T-helper 17 cell (primary cell): ENCODE results near the gene STX2. TPM values are rescaled to one million over a fixed set of nuclear protein-coding genes. Genes with fewer than 3 reads are reported as not detected.

Experiments used
- ATAC-seq: fragments of 150-1000 bp; cut with Tn5 transposase; 2 replicates; pipeline ENCODE4 v1.10.0; 2021; ENCODE audit warnings: mild to moderate bottlenecking, moderate library complexity
- DNase-seq, 3 donors: peaks; one replicate each; pipeline versions ENCODE4 v3.0.0 to v3.0.0-alpha.2; 2020 to 2021
- H3K9me3 ChIP-seq: one replicate; pipeline ENCODE4 v1.7.0; 2013; ENCODE audit warnings: low read length, mild to moderate bottlenecking; ENCODE audit not compliant: control insufficient read depth, poor library complexity, severe bottlenecking
- H3K27ac Mint-ChIP-seq: one replicate; pipeline ENCODE4 v1.8.0; 2022; ENCODE audit warnings: mild to moderate bottlenecking, moderate library complexity, mixed read lengths
- H3K27me3 Mint-ChIP-seq: one replicate; pipeline ENCODE4 v1.8.0; 2022; ENCODE audit warnings: mixed read lengths
- H3K36me3 Mint-ChIP-seq: one replicate; pipeline ENCODE4 v1.8.0; 2022; ENCODE audit warnings: low read depth, mixed read lengths
- H3K4me1 Mint-ChIP-seq: one replicate; pipeline ENCODE4 v1.8.0; 2022; ENCODE audit warnings: mild to moderate bottlenecking, mixed read lengths
- H3K4me3 Mint-ChIP-seq: one replicate; pipeline ENCODE4 v1.8.0; 2022; ENCODE audit warnings: mild to moderate bottlenecking, moderate library complexity, mixed read lengths
- total RNA-seq, 4 donors: library from RNA in 2 of 4; stranded (reverse) in 2 of 4; gene quantifications; one replicate each; pipeline ENCODE4 v1.2.3 and lab custom pipeline; 2022 to 2026

STX2 gene
- total RNA-seq, 2 donors from 2014 or later, result 22.5 to 41.1 TPM

GRCh38 chr12:130776857-130777339 is 62.2 kb downstream of the STX2 start:
- DNase-seq (no peak), ATAC-seq (no peak)
- H3K27ac Mint-ChIP-seq, result peak overlapping the region; percentile 78
- no peaks in the 10 kb centered on the region for H3K9me3 ChIP-seq
- peaks cover 7% of the 10 kb centered on the region for H3K27me3 Mint-ChIP-seq
- H3K36me3 Mint-ChIP-seq, result peaks cover 4% of the 10 kb centered on the region
- H3K4me1 Mint-ChIP-seq, result peaks cover 20% of the 10 kb centered on the region
- H3K4me3 Mint-ChIP-seq, result peak overlapping the region; percentile 87

- ATAC-seq (peak; percentile 85), DNase-seq (peak in 1 of 3 donors; percentile 25)
- Mint-ChIP-seq H3K4me3 (peak overlapping the region; percentile 87), H3K27me3 (peaks cover 14% of the 10 kb centered on the region), H3K36me3 (peaks cover 4% of the 10 kb centered on the region), H3K4me1 (peaks cover 20% of the 10 kb centered on the region), H3K27ac (peak overlapping the region; percentile 78)
- H3K9me3 ChIP-seq, result no peaks in the 10 kb centered on the region
These were observed 62.8 kb downstream of the STX2 start for GRCh38 chr12:130775953-130776856.

GRCh38 chr12:130770413-130771028 is 68.5 kb downstream of the STX2 start:
- Mint-ChIP-seq H3K4me1 (peaks cover 2% of the 10 kb centered on the region), H3K27ac (no peak overlapping the region), H3K36me3 (peaks cover 2% of the 10 kb centered on the region), H3K27me3 (peaks cover 12% of the 10 kb centered on the region), H3K4me3 (no peak overlapping the region)
- DNase-seq (no peak), ATAC-seq (no peak)
- no peaks in the 10 kb centered on the region for H3K9me3 ChIP-seq

GRCh38 chr12:130768120-130768519 is 70.9 kb downstream of the STX2 start:
- no peak for DNase-seq
- no peak overlapping the region for H3K27ac Mint-ChIP-seq

GRCh38 chr12:130766470-130766869 is 72.6 kb downstream of the STX2 start:
- Mint-ChIP-seq H3K27me3 (peaks cover 7% of the 10 kb centered on the region), H3K4me1 (no peaks in the 10 kb centered on the region)
- ATAC-seq, result no peak

More at GRCh38 chr12:130768120-130768519, 70.9 kb downstream of the STX2 start:
- Mint-ChIP-seq H3K36me3 (peaks cover 2% of the 10 kb centered on the region), H3K4me3 (peak overlapping the region; percentile 2), H3K27me3 (peaks cover 11% of the 10 kb centered on the region), H3K4me1 (no peaks in the 10 kb centered on the region)
- no peak for ATAC-seq
- no peaks in the 10 kb centered on the region for H3K9me3 ChIP-seq

GRCh38 chr12:130765186-130765659 is 73.8 kb downstream of the STX2 start:
- H3K36me3 Mint-ChIP-seq, result no peaks in the 10 kb centered on the region
- DNase-seq, result no peak

More at GRCh38 chr12:130766470-130766869, 72.6 kb downstream of the STX2 start:
- H3K4me3 Mint-ChIP-seq, result no peak overlapping the region
- no peak overlapping the region for H3K27ac Mint-ChIP-seq
- H3K36me3 Mint-ChIP-seq, result no peaks in the 10 kb centered on the region
- no peaks in the 10 kb centered on the region for H3K9me3 ChIP-seq
- DNase-seq, result no peak

GRCh38 chr12:130764475-130765185 is 74.4 kb downstream of the STX2 start:
- H3K27ac Mint-ChIP-seq, result no peak overlapping the region
- H3K4me3 Mint-ChIP-seq, result no peak overlapping the region
- ATAC-seq, result no peak
- no peaks in the 10 kb centered on the region for H3K9me3 ChIP-seq
- H3K36me3 Mint-ChIP-seq, result no peaks in the 10 kb centered on the region
- H3K4me1 Mint-ChIP-seq, result no peaks in the 10 kb centered on the region
- DNase-seq, result no peak
- H3K27me3 Mint-ChIP-seq, result no peaks in the 10 kb centered on the region

More at GRCh38 chr12:130765186-130765659, 73.8 kb downstream of the STX2 start:
- Mint-ChIP-seq H3K27me3 (no peaks in the 10 kb centered on the region), H3K4me1 (no peaks in the 10 kb centered on the region), H3K27ac (no peak overlapping the region), H3K4me3 (no peak overlapping the region)
- no peaks in the 10 kb centered on the region for H3K9me3 ChIP-seq
- ATAC-seq, result no peak

- Mint-ChIP-seq H3K4me1 (no peaks in the 10 kb centered on the region), H3K36me3 (no peaks in the 10 kb centered on the region), H3K4me3 (no peak overlapping the region), H3K27me3 (no peaks in the 10 kb centered on the region), H3K27ac (no peak overlapping the region)
- DNase-seq (no peak), ATAC-seq (no peak)
- H3K9me3 ChIP-seq, result no peaks in the 10 kb centered on the region
These were observed 75.0 kb downstream of the STX2 start for GRCh38 chr12:130764073-130764472.

GRCh38 chr12:130762319-130762675 is 76.8 kb downstream of the STX2 start:
- DNase-seq, result no peak
- no peak overlapping the region for H3K27ac Mint-ChIP-seq
- peak overlapping the region; percentile 61 for H3K4me3 Mint-ChIP-seq
- no peaks in the 10 kb centered on the region for H3K27me3 Mint-ChIP-seq
- no peaks in the 10 kb centered on the region for H3K4me1 Mint-ChIP-seq
- no peak for ATAC-seq
- H3K36me3 Mint-ChIP-seq, result no peaks in the 10 kb centered on the region
- no peaks in the 10 kb centered on the region for H3K9me3 ChIP-seq

GRCh38 chr12:130761537-130762318 is 77.3 kb downstream of the STX2 start:
- Mint-ChIP-seq H3K27me3 (no peaks in the 10 kb centered on the region), H3K36me3 (no peaks in the 10 kb centered on the region), H3K4me3 (peak overlapping the region; percentile 61), H3K4me1 (no peaks in the 10 kb centered on the region), H3K27ac (no peak overlapping the region)
- DNase-seq (peak in 2 of 3 donors; percentile 20 to 49), ATAC-seq (peak; percentile 71)
- H3K9me3 ChIP-seq, result no peaks in the 10 kb centered on the region

GRCh38 chr12:130754234-130754901 is 84.7 kb downstream of the STX2 start:
- H3K36me3 Mint-ChIP-seq, result no peaks in the 10 kb centered on the region
- DNase-seq (no peak), ATAC-seq (no peak)
- no peak overlapping the region for H3K4me3 Mint-ChIP-seq
- H3K27me3 Mint-ChIP-seq, result no peaks in the 10 kb centered on the region
- peaks cover 9% of the 10 kb centered on the region for H3K4me1 Mint-ChIP-seq
- no peak overlapping the region for H3K27ac Mint-ChIP-seq
- H3K9me3 ChIP-seq, result no peaks in the 10 kb centered on the region

- H3K27me3 Mint-ChIP-seq, result peaks cover 4% of the 10 kb centered on the region
These were observed 86.3 kb downstream of the STX2 start for GRCh38 chr12:130752692-130753230.

More at GRCh38 chr12:130752692-130753230, 86.3 kb downstream of the STX2 start:
- H3K4me1 Mint-ChIP-seq, result peaks cover 14% of the 10 kb centered on the region
- no peak overlapping the region for H3K4me3 Mint-ChIP-seq
- no peak for ATAC-seq
- H3K27ac Mint-ChIP-seq, result no peak overlapping the region
- DNase-seq, result no peak
- H3K9me3 ChIP-seq, result no peaks in the 10 kb centered on the region
- no peaks in the 10 kb centered on the region for H3K36me3 Mint-ChIP-seq
